Neural cell (in vitro differentiated cells): ENCODE results near the gene FAM200B. TPM values are rescaled to one million over a fixed set of nuclear protein-coding genes. Genes with fewer than 3 reads are reported as not detected.
"Not testable (repeated sequence)": the region's sequence is repeated elsewhere in the genome, so short reads cannot be mapped to it uniquely, and the experiment has no call there.

Experiments used
- H2AFZ ChIP-seq: fragments of 200-600, 300-800 bp; sonication (generic), shearing (Covaris generic); 2 replicates; pipeline ENCODE4 v1.6.0; 2014; ENCODE audit warnings: low read depth, mild to moderate bottlenecking, antibody characterized with exemption, low read length, moderate library complexity
- H3F3A ChIP-seq: fragments of 200-600 bp; shearing (Covaris generic); 2 replicates; pipeline ENCODE4 v1.6.1; 2016; ENCODE audit warnings: mild to moderate bottlenecking, moderate library complexity, mixed read lengths, antibody characterized with exemption, low read length; ENCODE audit not compliant: insufficient read depth, poor library complexity, severe bottlenecking
- H3K27ac ChIP-seq: fragments of 200-600, 300-800 bp; sonication (generic), shearing (Covaris generic); 2 replicates; pipeline ENCODE4 v1.5.1; 2014; ENCODE audit warnings: mild to moderate bottlenecking, low read length, moderate library complexity
- H3K27me3 ChIP-seq: fragments of 300-800, 200-600 bp; sonication (generic), shearing (Covaris generic); 2 replicates; pipeline ENCODE4 v1.6.0; 2014; ENCODE audit warnings: mild to moderate bottlenecking, low read depth, low read length, moderate library complexity; ENCODE audit not compliant: insufficient read depth
- H3K36me3 ChIP-seq: fragments of 300-800, 200-600 bp; sonication (generic), shearing (Covaris generic); 2 replicates; pipeline ENCODE4 v1.5.1; 2014; ENCODE audit warnings: mild to moderate bottlenecking, antibody characterized with exemption, low read length, moderate library complexity; ENCODE audit not compliant: insufficient read depth
- H3K4me2 ChIP-seq: fragments of 300-800, 200-600 bp; sonication (generic), shearing (Covaris generic); 2 replicates; pipeline ENCODE4 v1.6.0; 2014; ENCODE audit warnings: mild to moderate bottlenecking, low read length
- H3K4me3 ChIP-seq: fragments of 300-800, 200-600 bp; sonication (generic), shearing (Covaris generic); 2 replicates; pipeline ENCODE4 v1.5.1; 2014; ENCODE audit warnings: mild to moderate bottlenecking, low read length, moderate library complexity
- H3K79me2 ChIP-seq: fragments of 200-600 bp; shearing (Covaris generic); replicated peaks from 2 replicates; pipeline ENCODE4 v1.6.0; 2014; ENCODE audit warnings: mild to moderate bottlenecking, low read length, moderate library complexity; ENCODE audit not compliant: insufficient read depth
- H3K9ac ChIP-seq: fragments of 300-800, 200-600 bp; sonication (generic), shearing (Covaris generic); 2 replicates; pipeline ENCODE4 v1.6.1; 2016; ENCODE audit warnings: mild to moderate bottlenecking, low read length, mixed read lengths
- H3K9me2 ChIP-seq: fragments of 200-600 bp; shearing (Covaris generic); 2 replicates; pipeline ENCODE4 v1.6.1; 2016; ENCODE audit warnings: mild to moderate bottlenecking, low read length, mixed read lengths; ENCODE audit not compliant: insufficient read depth
- H3K9me3 ChIP-seq: fragments of 200-600, 300-800 bp; sonication (generic), shearing (Covaris generic); 2 replicates; pipeline ENCODE4 v1.6.1; 2016; ENCODE audit warnings: mild to moderate bottlenecking, mixed run types, low read length, moderate library complexity, mixed read lengths
- H4K20me1 ChIP-seq: fragments of 200-600 bp; shearing (Covaris generic); 2 replicates; pipeline ENCODE4 v1.6.1; 2016; ENCODE audit warnings: mild to moderate bottlenecking, mixed run types; ENCODE audit not compliant: insufficient read depth
- CTCF ChIP-seq: fragments of 450-650 bp; IDR thresholded peaks from 2 replicates; pipeline ENCODE4 v1.5.1; 2014; ENCODE audit warnings: antibody characterized with exemption, mild to moderate bottlenecking, moderate library complexity; ENCODE audit not compliant: poor library complexity, severe bottlenecking
- EP300 ChIP-seq: fragments of 450-650 bp; conservative IDR thresholded peaks from 2 replicates; pipeline ENCODE4 v1.6.1; 2014; ENCODE audit warnings: antibody characterized with exemption, mild to moderate bottlenecking, moderate library complexity; ENCODE audit not compliant: poor library complexity, severe bottlenecking
- EZH2 ChIP-seq: fragments of 200-600, 300-800 bp; shearing (Covaris generic), sonication (generic); IDR thresholded peaks from 2 replicates; pipeline ENCODE4 v1.6.1; 2014; ENCODE audit warnings: antibody characterized with exemption, low read length, borderline replicate concordance, mild to moderate bottlenecking; ENCODE audit not compliant: insufficient read depth, poor library complexity, severe bottlenecking
- MXI1 ChIP-seq: fragments of 450-650 bp; conservative IDR thresholded peaks from 2 replicates; pipeline ENCODE4 v1.6.1; 2014; ENCODE audit warnings: antibody characterized with exemption, mild to moderate bottlenecking; ENCODE audit not compliant: poor library complexity, severe bottlenecking
- POLR2AphosphoS5 ChIP-seq: IDR thresholded peaks from 2 replicates; pipeline ENCODE4 v1.6.1; 2012
- RAD21 ChIP-seq: fragments of 450-650 bp; conservative IDR thresholded peaks from 2 replicates; pipeline ENCODE4 v1.6.1; 2014; ENCODE audit warnings: antibody characterized with exemption, mild to moderate bottlenecking, moderate library complexity
- REST ChIP-seq: IDR thresholded peaks from 2 replicates; pipeline ENCODE4 v1.6.1; 2012; ENCODE audit warnings: borderline replicate concordance
- SMC3 ChIP-seq: fragments of 450-650 bp; conservative IDR thresholded peaks from 2 replicates; pipeline ENCODE4 v1.6.1; 2014; ENCODE audit warnings: antibody characterized with exemption, mild to moderate bottlenecking, moderate library complexity; ENCODE audit not compliant: poor library complexity
- TAF1 ChIP-seq: IDR thresholded peaks from 2 replicates; pipeline ENCODE4 v1.6.1; 2012; ENCODE audit warnings: low read depth
- polyA plus RNA-seq: library from polyadenylated mRNA; depleted of rRNA; stranded (reverse); fragments of >200 nt; gene quantifications from 2 replicates; pipeline ENCODE4 v1.2.3, GENCODE V29; 2014

FAM200B gene
- polyA plus RNA-seq, 1 donor from 2014 or later: 238 TPM

- H3K27ac ChIP-seq: no peak overlapping the region
- H3K9me3 ChIP-seq: no peaks in the 10 kb centered on the region
- no peak for TF ChIP-seq EP300
- TF ChIP-seq EZH2: no peak
- TF ChIP-seq POLR2AphosphoS5: no peak
- TF ChIP-seq SMC3: no peak
- no peak for TF ChIP-seq CTCF
- no peak for TF ChIP-seq TAF1
- no peak for TF ChIP-seq RAD21
- TF ChIP-seq MXI1: no peak
- TF ChIP-seq REST: no peak
- no peak overlapping the region for H3K4me2 ChIP-seq
- no peaks in the 10 kb centered on the region for H4K20me1 ChIP-seq
- H3K9ac ChIP-seq: no peak overlapping the region
- no peaks in the 10 kb centered on the region for H3F3A ChIP-seq
- H3K27me3 ChIP-seq: no peaks in the 10 kb centered on the region
- no peaks in the 10 kb centered on the region for H3K36me3 ChIP-seq
- H3K9me2 ChIP-seq: no peaks in the 10 kb centered on the region
- no peak overlapping the region for H2AFZ ChIP-seq
- no peaks in the 10 kb centered on the region for H3K79me2 ChIP-seq
- no peak overlapping the region for H3K4me3 ChIP-seq
These were observed 44.0 kb downstream of the FAM200B start for GRCh38 chr4:15725608-15726007.

DNA sequence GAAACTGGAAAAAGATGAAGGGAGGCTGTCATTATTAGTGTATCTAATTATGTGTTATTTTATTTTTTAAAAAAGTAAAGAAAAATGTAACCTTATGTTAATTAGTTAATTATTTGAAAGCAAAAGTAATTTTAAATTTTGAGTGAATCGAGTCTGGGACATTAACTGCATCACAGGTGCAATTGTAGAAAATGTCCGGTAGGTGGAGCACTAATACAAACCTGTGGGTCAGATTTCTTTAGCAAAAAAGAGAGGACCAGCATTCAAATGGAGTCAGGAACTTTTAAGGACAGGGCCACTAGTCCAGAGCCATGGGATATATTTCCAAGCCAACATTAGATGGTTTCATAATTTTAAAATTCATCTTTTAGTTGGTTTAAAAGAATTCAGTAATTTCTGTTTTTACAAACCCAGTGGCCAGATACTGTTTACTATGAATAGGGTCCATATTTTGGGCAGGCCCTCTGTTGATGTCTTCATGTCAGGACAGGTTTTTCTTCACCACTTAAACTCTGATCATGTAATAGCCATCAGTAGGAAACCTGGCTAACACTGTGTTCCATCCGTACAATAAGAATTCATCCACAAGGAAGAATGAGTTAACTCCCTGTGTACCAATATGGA, 48.4 kb downstream of the FAM200B start:
- Histone ChIP-seq H2AFZ (no peak overlapping the region), H3K9me2 (no peaks in the 10 kb centered on the region), H3K36me3 (no peaks in the 10 kb centered on the region), H3K27ac (no peak overlapping the region), H3F3A (no peaks in the 10 kb centered on the region), H3K9me3 (no peaks in the 10 kb centered on the region), H3K4me3 (no peak overlapping the region), H3K4me2 (no peak overlapping the region), H4K20me1 (no peaks in the 10 kb centered on the region), H3K79me2 (no peaks in the 10 kb centered on the region), H3K9ac (no peak overlapping the region), H3K27me3 (no peaks in the 10 kb centered on the region)
- TF ChIP-seq REST (no peak), CTCF (peak; percentile 77), SMC3 (peak; percentile 75), RAD21 (peak; percentile 67)

DNA sequence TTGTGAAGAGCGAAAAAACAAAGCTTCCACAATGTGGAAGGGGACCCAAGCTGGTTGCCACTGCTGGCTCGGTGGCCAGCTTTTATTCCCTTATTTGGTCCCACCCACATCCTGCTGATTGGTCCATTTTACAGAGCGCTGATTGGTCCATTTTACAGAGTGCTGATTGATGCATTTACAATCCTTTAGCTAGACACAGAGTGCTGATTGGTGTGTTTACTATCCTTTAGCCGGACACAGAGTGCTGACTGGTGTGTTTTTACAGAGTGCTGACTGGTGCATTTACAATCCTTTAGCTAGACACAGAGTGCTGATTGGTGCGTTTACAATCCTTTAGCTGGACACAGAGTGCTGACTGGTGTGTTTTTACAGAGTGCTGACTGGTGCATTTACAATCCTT, 51.4 kb downstream of the FAM200B start:
- not testable (repeated sequence) for H3F3A ChIP-seq, H2AFZ ChIP-seq, H3K9me3 ChIP-seq, H3K27me3 ChIP-seq, H3K9ac ChIP-seq, H3K9me2 ChIP-seq, H3K4me3 ChIP-seq, H4K20me1 ChIP-seq, H3K36me3 ChIP-seq, H3K79me2 ChIP-seq, H3K4me2 ChIP-seq, H3K27ac ChIP-seq
